HCT116 (cell line): Measurements from ENCODE around the gene LRRIQ1. TPM values are rescaled to one million over a fixed set of nuclear protein-coding genes. Genes with fewer than 3 reads are reported as not detected.

ENCODE experiments used
- ATAC-seq: fragments of 200-7000 bp; cut with Tn5 transposase; 2 replicates; pipeline ENCODE4 v1.9.1; 2020; ENCODE audit warnings: mild to moderate bottlenecking, moderate library complexity
- BruUV-seq: library from RNA; stranded (reverse); fragments of 400-500 nt; replicated peaks from 2 replicates; lab custom pipeline; 2021; lab: Mats Ljungman, UMichigan
- CTCF ChIA-PET: fragments of 300-600 bp; sonication (Branson Sonifier 250); formaldehyde crosslinking; loops from one replicate; lab custom pipeline; 2021; ENCODE audit warnings: antibody characterized with exemption; lab: Charles Lee
- POLR2A ChIA-PET: fragments of 300-600, 350-600 bp; sonication (Branson Sonifier 250); formaldehyde crosslinking; loops from one replicate; lab custom pipeline; 2021; ENCODE audit warnings: antibody characterized with exemption; lab: Charles Lee
- RAD21 ChIA-PET, 2 experiments: fragments of 300-600 bp; sonication (Branson Sonifier 250); formaldehyde crosslinking; loops; one replicate each; lab custom pipeline; 2023; ENCODE audit warnings: low total read pairs in 2 of 2; ENCODE audit not compliant: uncharacterized antibody in 2 of 2, unreplicated experiment in 2 of 2, low non-redundant PET in 1 of 2; lab: Charles Lee
- DNase-seq: peaks from one replicate; pipeline ENCODE4 v3.0.0-alpha.2; 2010; ENCODE audit warnings: low read depth, low spot score
- H2AFZ ChIP-seq: fragments of 200-600 bp; shearing (Covaris generic), sonication (generic); 2 replicates; pipeline ENCODE4 v1.6.1; 2017; ENCODE audit warnings: low read depth, mixed run types, mixed read lengths, antibody characterized with exemption, low read length; ENCODE audit not compliant: poor library complexity, severe bottlenecking
- H3K27ac ChIP-seq: 2 replicates; pipeline ENCODE4 v1.5.1; 2012; ENCODE audit warnings: low read depth, low read length
- H3K27me3 ChIP-seq: fragments of 200-600 bp; sonication (generic); 2 replicates; pipeline ENCODE4 v1.6.1; 2016; ENCODE audit warnings: mixed run types, low read length, mixed read lengths; ENCODE audit not compliant: insufficient read depth
- H3K36me3 ChIP-seq, 2 experiments: fragments of 200-500 bp in 1 of 2; fragments of 200-600 bp in 1 of 2; sonication (Bioruptor generic) in 1 of 2; sonication (generic) in 1 of 2; 2 replicates each; pipeline versions ENCODE4 v1.5.1 to v1.6.1; 2014 to 2016; ENCODE audit warnings: low read length in 2 of 2, inconsistent platforms in 1 of 2, mixed read lengths in 1 of 2, mixed run types in 1 of 2; ENCODE audit not compliant: insufficient read depth in 2 of 2, control insufficient read depth in 1 of 2
- H3K4me1 ChIP-seq, 2 experiments: fragments of 200-600 bp in 1 of 2; sonication (generic) in 1 of 2; 2 replicates each; pipeline versions ENCODE4 v1.5.1 to v1.6.1; 2012 to 2017; ENCODE audit warnings: low read length in 2 of 2, inconsistent platforms in 1 of 2, mild to moderate bottlenecking in 1 of 2, mixed read lengths in 1 of 2, mixed run types in 1 of 2, moderate library complexity in 1 of 2; ENCODE audit not compliant: insufficient read depth in 2 of 2, control insufficient read depth in 1 of 2
- H3K4me2 ChIP-seq: fragments of 200-600 bp; sonication (generic); 2 replicates; pipeline ENCODE4 v1.6.1; 2017; ENCODE audit warnings: mixed run types, low read length, mixed read lengths
- H3K4me3 ChIP-seq, 2 experiments: fragments of 200-600 bp in 1 of 2; sonication (generic) in 1 of 2; replicated peaks in 1 of 2; 2 replicates each; pipeline ENCODE4 v1.5.1; 2011 to 2016; ENCODE audit warnings: low read length in 2 of 2, control low read depth in 1 of 2, low read depth in 1 of 2, mild to moderate bottlenecking in 1 of 2, mixed read lengths in 1 of 2, mixed run types in 1 of 2
- H3K79me2 ChIP-seq: fragments of 200-600 bp; sonication (generic); 2 replicates; pipeline ENCODE4 v1.6.1; 2017; ENCODE audit warnings: mild to moderate bottlenecking, mixed run types, low read length, moderate library complexity, mixed read lengths; ENCODE audit not compliant: insufficient read depth
- H3K9ac ChIP-seq: fragments of 200-600 bp; sonication (generic); 2 replicates; pipeline ENCODE4 v1.6.1; 2016; ENCODE audit warnings: low read length, mixed read lengths
- H3K9me2 ChIP-seq: fragments of 200-600 bp; sonication (generic), shearing (Covaris generic); 2 replicates; pipeline ENCODE4 v1.6.1; 2017; ENCODE audit warnings: mixed run types, mild to moderate bottlenecking, moderate library complexity; ENCODE audit not compliant: insufficient read depth
- H3K9me3 ChIP-seq, 2 experiments: fragments of 200-500 bp in 1 of 2; fragments of 200-600 bp in 1 of 2; sonication (Bioruptor generic) in 1 of 2; sonication (generic) in 1 of 2; 2 replicates each; pipeline ENCODE4 v1.6.1; 2014 to 2017; ENCODE audit warnings: low read length in 2 of 2, mixed read lengths in 2 of 2, inconsistent platforms in 1 of 2, low read depth in 1 of 2, mild to moderate bottlenecking in 1 of 2, mixed run types in 1 of 2, moderate library complexity in 1 of 2; ENCODE audit not compliant: control insufficient read depth in 1 of 2, insufficient read depth in 1 of 2
- H4K20me1 ChIP-seq: fragments of 200-600 bp; sonication (generic), shearing (Covaris generic); 2 replicates; pipeline ENCODE4 v1.6.1; 2017; ENCODE audit warnings: mixed run types, mild to moderate bottlenecking, moderate library complexity; ENCODE audit not compliant: insufficient read depth
- CEBPB ChIP-seq: IDR thresholded peaks from 2 replicates; pipeline ENCODE4 v1.6.1; 2012; ENCODE audit warnings: low read depth
- EGR1 ChIP-seq: IDR thresholded peaks from 2 replicates; pipeline ENCODE4 v1.6.1; 2012; ENCODE audit warnings: low read depth
- ELF1 ChIP-seq: IDR thresholded peaks from 2 replicates; pipeline ENCODE4 v1.6.1; 2012; ENCODE audit warnings: low read depth, borderline replicate concordance
- EZH2 ChIP-seq: fragments of 200-600 bp; sonication (generic); IDR thresholded peaks from 2 replicates; pipeline ENCODE4 v1.6.1; 2017; ENCODE audit warnings: antibody characterized with exemption, mixed run types
- EZH2phosphoT487 ChIP-seq: fragments of 200-600 bp; IDR thresholded peaks from 2 replicates; pipeline ENCODE4 v1.6.1; 2018; ENCODE audit warnings: antibody characterized with exemption, borderline replicate concordance
- FOSL1 ChIP-seq: IDR thresholded peaks from 2 replicates; pipeline ENCODE4 v1.6.1; 2012; ENCODE audit warnings: low read depth
- JUND ChIP-seq: IDR thresholded peaks from 2 replicates; pipeline ENCODE4 v1.6.1; 2012
- MAX ChIP-seq: IDR thresholded peaks from 2 replicates; pipeline ENCODE4 v1.6.1; 2012
- POLR2AphosphoS5 ChIP-seq: IDR thresholded peaks from 2 replicates; pipeline ENCODE4 v1.6.1; 2011; ENCODE audit warnings: mild to moderate bottlenecking, low read depth, low read length, moderate library complexity
- SP1 ChIP-seq: IDR thresholded peaks from 2 replicates; pipeline ENCODE4 v1.6.1; 2012; ENCODE audit warnings: low read depth
- SRF ChIP-seq: IDR thresholded peaks from 2 replicates; pipeline ENCODE4 v1.6.1; 2012; ENCODE audit warnings: low read depth
- ZFX ChIP-seq: fragments of 450-650 bp; IDR thresholded peaks from 2 replicates; pipeline ENCODE4 v1.6.1; 2017
- ZNF274 ChIP-seq: fragments of 200-500 bp; sonication (Bioruptor generic); IDR thresholded peaks from 2 replicates; pipeline ENCODE4 v1.6.1; 2014; ENCODE audit warnings: mild to moderate bottlenecking, low read depth, low read length, inconsistent platforms
- intact Hi-C: fragments of 100-400 bp; cut with micrococcal nuclease; formaldehyde crosslinking; loops from 2 replicates; pipeline ENCODE4 v1.10.0; 2022
- total RNA-seq: library from RNA; stranded (reverse); gene quantifications from one replicate; pipeline ENCODE4 v1.2.1, GENCODE V29; 2021; ENCODE audit not compliant: unreplicated experiment
- TF ChIP-seq, protein P1 (sequence below): IDR thresholded peaks from 2 replicates; pipeline ENCODE4 v1.6.1; 2011; ENCODE audit warnings: mild to moderate bottlenecking, low read length, moderate library complexity; ENCODE audit not compliant: insufficient replicate concordance; ENCODE audit errors: extremely low read depth
- TF ChIP-seq, protein P2 (sequence below): IDR thresholded peaks from 2 replicates; pipeline ENCODE4 v1.6.1; 2012
- TF ChIP-seq, protein P3 (sequence below), 3 experiments: fragments of 200-600 bp in 1 of 3; sonication (generic) in 1 of 3; IDR thresholded peaks in 2 of 3; conservative IDR thresholded peaks in 1 of 3; 2 replicates each; pipeline ENCODE4 v1.5.1; 2012 to 2017; ENCODE audit warnings: low read depth in 2 of 3, low read length in 2 of 3, antibody characterized with exemption in 1 of 3, borderline replicate concordance in 1 of 3, control low read depth in 1 of 3, mild to moderate bottlenecking in 1 of 3, mixed read lengths in 1 of 3, mixed run types in 1 of 3, moderate library complexity in 1 of 3; ENCODE audit not compliant: insufficient read depth in 1 of 3

Gene LRRIQ1
- total RNA-seq, 1 experiment from 2014 or later: 0.89 TPM

DNA sequence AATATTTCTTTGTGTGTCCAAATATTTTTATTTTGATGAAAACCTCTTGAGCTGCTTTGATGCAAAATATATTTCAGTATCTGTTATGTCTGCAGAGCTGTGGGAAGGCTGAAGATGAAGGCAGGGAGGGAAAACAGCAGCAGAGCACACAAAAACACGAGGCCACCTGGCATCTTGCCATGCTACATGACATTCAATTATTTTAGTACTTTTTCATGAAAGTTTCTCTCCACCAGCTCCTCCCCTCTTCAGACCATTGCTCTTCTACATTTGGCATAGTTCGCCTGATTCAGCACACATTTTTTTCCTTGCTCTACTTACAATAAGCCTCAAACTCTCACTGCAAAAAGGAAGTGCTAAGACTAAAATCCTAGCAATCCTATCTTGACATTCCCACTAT lies 239.2 kb downstream of the LRRIQ1 start:
- no peak for ATAC-seq
- ChIA-PET RAD21 (interaction anchor here in 1 of 2 experiments (0.6 kb wide), 1 partner anchor 120 kb away, joined by 4 read pairs; no protein-coding TSS in a partner anchor), CTCF (no interaction called here), POLR2A (no interaction called here)
- H3K79me2 ChIP-seq: no peaks in the 10 kb centered on the region
- H3K4me1 ChIP-seq: no peaks in the 10 kb centered on the region
- no peak overlapping the region for H3K4me2 ChIP-seq
- H2AFZ ChIP-seq: no peak overlapping the region
- TF ChIP-seq SRF (no peak), POLR2AphosphoS5 (no peak), ELF1 (no peak), MAX (no peak), EZH2phosphoT487 (no peak), ZNF274 (no peak), EZH2 (no peak), SP1 (no peak), FOSL1 (no peak), ZFX (no peak), EGR1 (no peak), CEBPB (no peak), JUND (no peak)
- TF ChIP-seq, protein P1, sequence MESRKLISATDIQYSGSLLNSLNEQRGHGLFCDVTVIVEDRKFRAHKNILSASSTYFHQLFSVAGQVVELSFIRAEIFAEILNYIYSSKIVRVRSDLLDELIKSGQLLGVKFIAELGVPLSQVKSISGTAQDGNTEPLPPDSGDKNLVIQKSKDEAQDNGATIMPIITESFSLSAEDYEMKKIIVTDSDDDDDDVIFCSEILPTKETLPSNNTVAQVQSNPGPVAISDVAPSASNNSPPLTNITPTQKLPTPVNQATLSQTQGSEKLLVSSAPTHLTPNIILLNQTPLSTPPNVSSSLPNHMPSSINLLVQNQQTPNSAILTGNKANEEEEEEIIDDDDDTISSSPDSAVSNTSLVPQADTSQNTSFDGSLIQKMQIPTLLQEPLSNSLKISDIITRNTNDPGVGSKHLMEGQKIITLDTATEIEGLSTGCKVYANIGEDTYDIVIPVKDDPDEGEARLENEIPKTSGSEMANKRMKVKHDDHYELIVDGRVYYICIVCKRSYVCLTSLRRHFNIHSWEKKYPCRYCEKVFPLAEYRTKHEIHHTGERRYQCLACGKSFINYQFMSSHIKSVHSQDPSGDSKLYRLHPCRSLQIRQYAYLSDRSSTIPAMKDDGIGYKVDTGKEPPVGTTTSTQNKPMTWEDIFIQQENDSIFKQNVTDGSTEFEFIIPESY: no peak
- TF ChIP-seq, protein P2, sequence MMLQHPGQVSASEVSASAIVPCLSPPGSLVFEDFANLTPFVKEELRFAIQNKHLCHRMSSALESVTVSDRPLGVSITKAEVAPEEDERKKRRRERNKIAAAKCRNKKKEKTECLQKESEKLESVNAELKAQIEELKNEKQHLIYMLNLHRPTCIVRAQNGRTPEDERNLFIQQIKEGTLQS: no peak
- TF ChIP-seq, protein P3, sequence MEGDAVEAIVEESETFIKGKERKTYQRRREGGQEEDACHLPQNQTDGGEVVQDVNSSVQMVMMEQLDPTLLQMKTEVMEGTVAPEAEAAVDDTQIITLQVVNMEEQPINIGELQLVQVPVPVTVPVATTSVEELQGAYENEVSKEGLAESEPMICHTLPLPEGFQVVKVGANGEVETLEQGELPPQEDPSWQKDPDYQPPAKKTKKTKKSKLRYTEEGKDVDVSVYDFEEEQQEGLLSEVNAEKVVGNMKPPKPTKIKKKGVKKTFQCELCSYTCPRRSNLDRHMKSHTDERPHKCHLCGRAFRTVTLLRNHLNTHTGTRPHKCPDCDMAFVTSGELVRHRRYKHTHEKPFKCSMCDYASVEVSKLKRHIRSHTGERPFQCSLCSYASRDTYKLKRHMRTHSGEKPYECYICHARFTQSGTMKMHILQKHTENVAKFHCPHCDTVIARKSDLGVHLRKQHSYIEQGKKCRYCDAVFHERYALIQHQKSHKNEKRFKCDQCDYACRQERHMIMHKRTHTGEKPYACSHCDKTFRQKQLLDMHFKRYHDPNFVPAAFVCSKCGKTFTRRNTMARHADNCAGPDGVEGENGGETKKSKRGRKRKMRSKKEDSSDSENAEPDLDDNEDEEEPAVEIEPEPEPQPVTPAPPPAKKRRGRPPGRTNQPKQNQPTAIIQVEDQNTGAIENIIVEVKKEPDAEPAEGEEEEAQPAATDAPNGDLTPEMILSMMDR (IDR thresholded peaks at IDR 0.05 in 2 of 3, conservative IDR thresholded peaks at IDR 0.05 in 1 of 3; ENCODE audit: borderline replicate concordance in 1 of 3, insufficient read depth in 1 of 3, low read depth in 2 of 3, low read length in 2 of 3): no peak
- no peaks in the 10 kb centered on the region for H3K36me3 ChIP-seq
- no peak for DNase-seq
- H3K9ac ChIP-seq: no peak overlapping the region
- no peak overlapping the region for H3K27ac ChIP-seq
- H4K20me1 ChIP-seq: no peaks in the 10 kb centered on the region
- intact Hi-C loops: no loop called here
- BruUV-seq: no TSS peak
- H3K9me3 ChIP-seq: no peaks in the 10 kb centered on the region
- no peaks in the 10 kb centered on the region for H3K9me2 ChIP-seq
- no peaks in the 10 kb centered on the region for H3K27me3 ChIP-seq
- no peak overlapping the region for H3K4me3 ChIP-seq
